RWPE2 (cell line): ENCODE data around the gene MRPL16.
A peak's percentile ranks its signal among the peaks of the same experiment; 100 is the strongest.
"Not testable (repeated sequence)": the region's sequence is repeated elsewhere in the genome, so short reads cannot be mapped to it uniquely, and the experiment has no call there.

ENCODE experiments used
- ATAC-seq: fragments of 200-7000 bp; cut with Tn5 transposase; 3 replicates; pipeline ENCODE4 v1.9.1; 2021; ENCODE audit warnings: low read depth
- DNase-seq: peaks from one replicate; pipeline ENCODE4 v3.0.0-alpha.2; 2020; ENCODE audit warnings: low spot score
- H3K27ac ChIP-seq: fragments of 450-650 bp; 2 replicates; pipeline ENCODE4 v1.5.1; 2017; ENCODE audit warnings: mild to moderate bottlenecking; ENCODE audit not compliant: poor library complexity, severe bottlenecking
- H3K27me3 ChIP-seq: fragments of 250-450 bp; sonication (Bioruptor Pico); 2 replicates; pipeline ENCODE4 v1.5.1; 2021; ENCODE audit warnings: mild to moderate bottlenecking, moderate library complexity; ENCODE audit not compliant: insufficient read depth, poor library complexity, severe bottlenecking
- H3K36me3 ChIP-seq: fragments of 250-450 bp; sonication (Bioruptor Pico); 2 replicates; pipeline ENCODE4 v1.5.1; 2020; ENCODE audit warnings: low read depth, mild to moderate bottlenecking, moderate library complexity
- H3K4me1 ChIP-seq: fragments of 250-450 bp; sonication (Bioruptor Pico); 2 replicates; pipeline ENCODE4 v1.5.1; 2021; ENCODE audit warnings: mild to moderate bottlenecking, moderate library complexity; ENCODE audit not compliant: insufficient read depth, poor library complexity, severe bottlenecking
- H3K4me3 ChIP-seq: fragments of 250-450 bp; sonication (Bioruptor Pico); 2 replicates; pipeline ENCODE4 v1.5.1; 2021; ENCODE audit warnings: mild to moderate bottlenecking, moderate library complexity; ENCODE audit not compliant: severe bottlenecking
- H3K9me3 ChIP-seq: fragments of 250-450 bp; sonication (Bioruptor Pico); 2 replicates; pipeline ENCODE4 v1.5.1; 2021; ENCODE audit warnings: mild to moderate bottlenecking, moderate library complexity; ENCODE audit not compliant: severe bottlenecking
- CTCF ChIP-seq: fragments of 450-650 bp; IDR thresholded peaks from one replicate; pipeline ENCODE4 v1.5.1; 2017; ENCODE audit warnings: mild to moderate bottlenecking, moderate library complexity; ENCODE audit not compliant: poor library complexity, severe bottlenecking

The MRPL16 gene

GRCh38 chr11:59810189-59810910 is at the start of gene MRPL16:
Gene MRPL16 (minus strand): TSS chr11:59810778. CDS start chr11:59810658, 120 bp downstream.
- peak; percentile 88 for DNase-seq
- Histone ChIP-seq H3K4me1 (peaks cover 9% of the 10 kb centered on the region), H3K27ac (peak within 1 kb of the TSS; percentile 42), H3K36me3 (peaks cover 37% of the 10 kb centered on the region), H3K4me3 (peak within 1 kb of the TSS; percentile 68), H3K27me3 (no peaks in the 10 kb centered on the region), H3K9me3 (no peaks in the 10 kb centered on the region)
- ATAC-seq: peak; percentile 99
- TF ChIP-seq CTCF: peak; percentile 18

- ATAC-seq (no peak), DNase-seq (no peak)
- no peak for TF ChIP-seq CTCF
- H3K36me3 ChIP-seq: no peaks in the 10 kb centered on the region
- H3K4me1 ChIP-seq: peaks cover 17% of the 10 kb centered on the region
- no peak overlapping the region for H3K4me3 ChIP-seq
- no peaks in the 10 kb centered on the region for H3K27me3 ChIP-seq
- no peak overlapping the region for H3K27ac ChIP-seq
- no peaks in the 10 kb centered on the region for H3K9me3 ChIP-seq
Observed at GRCh38 chr11:59859673-59860072, 49.1 kb upstream of the MRPL16 start.

GRCh38 chr11:59857439-59858434 is 47.2 kb upstream of the MRPL16 start:
- Histone ChIP-seq H3K36me3 (no peaks in the 10 kb centered on the region), H3K27ac (peak overlapping the region; percentile 8), H3K9me3 (no peaks in the 10 kb centered on the region), H3K27me3 (no peaks in the 10 kb centered on the region), H3K4me3 (no peak overlapping the region), H3K4me1 (peaks cover 15% of the 10 kb centered on the region)
- DNase-seq: no peak
- no peak for TF ChIP-seq CTCF
- ATAC-seq: peak; percentile 87

- H3K27me3 ChIP-seq: no peaks in the 10 kb centered on the region
- TF ChIP-seq CTCF: no peak
- H3K4me1 ChIP-seq: peaks cover 15% of the 10 kb centered on the region
- ATAC-seq (no peak), DNase-seq (no peak)
- no peak overlapping the region for H3K27ac ChIP-seq
- H3K9me3 ChIP-seq: no peaks in the 10 kb centered on the region
- H3K36me3 ChIP-seq: no peaks in the 10 kb centered on the region
- H3K4me3 ChIP-seq: no peak overlapping the region
Observed at GRCh38 chr11:59854871-59855270, 44.3 kb upstream of the MRPL16 start.

GRCh38 chr11:59851416-59851815 is 40.8 kb upstream of the MRPL16 start:
- H3K27ac ChIP-seq, H3K9me3 ChIP-seq: not testable (repeated sequence)

GRCh38 chr11:59849551-59849950 is 39.0 kb upstream of the MRPL16 start:
- H3K4me3 ChIP-seq, H3K27ac ChIP-seq, ATAC-seq: not testable (repeated sequence)

More at GRCh38 chr11:59851416-59851815, 40.8 kb upstream of the MRPL16 start:
- H3K36me3 ChIP-seq, H3K4me3 ChIP-seq, DNase-seq, H3K27me3 ChIP-seq, ATAC-seq, H3K4me1 ChIP-seq: not testable (repeated sequence)

More at GRCh38 chr11:59849551-59849950, 39.0 kb upstream of the MRPL16 start:
- not testable (repeated sequence) for DNase-seq, H3K36me3 ChIP-seq, H3K27me3 ChIP-seq, H3K9me3 ChIP-seq, H3K4me1 ChIP-seq
